ENCODE data around the gene RAB37.

DNA sequence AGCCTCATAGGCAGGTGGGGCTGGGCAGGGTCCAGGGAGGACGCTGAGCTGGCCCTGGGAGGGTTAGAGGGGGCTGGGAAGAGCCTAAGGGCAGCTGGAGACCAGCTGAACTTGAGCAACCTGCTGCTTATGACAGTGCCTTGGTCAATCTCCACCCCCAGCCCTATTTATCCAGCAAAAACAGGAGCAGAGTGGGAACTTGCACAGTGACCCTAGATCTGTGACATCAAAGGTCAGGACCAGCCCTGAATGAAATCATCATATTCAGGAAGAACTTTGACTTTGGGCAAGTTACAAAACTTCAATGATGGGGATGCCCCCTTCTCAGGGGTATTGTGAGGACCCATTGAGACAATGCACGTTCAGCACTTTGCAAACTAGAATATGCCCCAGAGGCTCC lies 33.7 kb upstream of the RAB37 start:
- TF ChIP-seq, protein P1, sequence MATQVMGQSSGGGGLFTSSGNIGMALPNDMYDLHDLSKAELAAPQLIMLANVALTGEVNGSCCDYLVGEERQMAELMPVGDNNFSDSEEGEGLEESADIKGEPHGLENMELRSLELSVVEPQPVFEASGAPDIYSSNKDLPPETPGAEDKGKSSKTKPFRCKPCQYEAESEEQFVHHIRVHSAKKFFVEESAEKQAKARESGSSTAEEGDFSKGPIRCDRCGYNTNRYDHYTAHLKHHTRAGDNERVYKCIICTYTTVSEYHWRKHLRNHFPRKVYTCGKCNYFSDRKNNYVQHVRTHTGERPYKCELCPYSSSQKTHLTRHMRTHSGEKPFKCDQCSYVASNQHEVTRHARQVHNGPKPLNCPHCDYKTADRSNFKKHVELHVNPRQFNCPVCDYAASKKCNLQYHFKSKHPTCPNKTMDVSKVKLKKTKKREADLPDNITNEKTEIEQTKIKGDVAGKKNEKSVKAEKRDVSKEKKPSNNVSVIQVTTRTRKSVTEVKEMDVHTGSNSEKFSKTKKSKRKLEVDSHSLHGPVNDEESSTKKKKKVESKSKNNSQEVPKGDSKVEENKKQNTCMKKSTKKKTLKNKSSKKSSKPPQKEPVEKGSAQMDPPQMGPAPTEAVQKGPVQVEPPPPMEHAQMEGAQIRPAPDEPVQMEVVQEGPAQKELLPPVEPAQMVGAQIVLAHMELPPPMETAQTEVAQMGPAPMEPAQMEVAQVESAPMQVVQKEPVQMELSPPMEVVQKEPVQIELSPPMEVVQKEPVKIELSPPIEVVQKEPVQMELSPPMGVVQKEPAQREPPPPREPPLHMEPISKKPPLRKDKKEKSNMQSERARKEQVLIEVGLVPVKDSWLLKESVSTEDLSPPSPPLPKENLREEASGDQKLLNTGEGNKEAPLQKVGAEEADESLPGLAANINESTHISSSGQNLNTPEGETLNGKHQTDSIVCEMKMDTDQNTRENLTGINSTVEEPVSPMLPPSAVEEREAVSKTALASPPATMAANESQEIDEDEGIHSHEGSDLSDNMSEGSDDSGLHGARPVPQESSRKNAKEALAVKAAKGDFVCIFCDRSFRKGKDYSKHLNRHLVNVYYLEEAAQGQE (IDR thresholded peaks at IDR 0.05; ENCODE audit: insufficient read depth in 1 of 2, low read depth in 2 of 2, low read length in 1 of 2) = no peak
- TF ChIP-seq, protein P2, sequence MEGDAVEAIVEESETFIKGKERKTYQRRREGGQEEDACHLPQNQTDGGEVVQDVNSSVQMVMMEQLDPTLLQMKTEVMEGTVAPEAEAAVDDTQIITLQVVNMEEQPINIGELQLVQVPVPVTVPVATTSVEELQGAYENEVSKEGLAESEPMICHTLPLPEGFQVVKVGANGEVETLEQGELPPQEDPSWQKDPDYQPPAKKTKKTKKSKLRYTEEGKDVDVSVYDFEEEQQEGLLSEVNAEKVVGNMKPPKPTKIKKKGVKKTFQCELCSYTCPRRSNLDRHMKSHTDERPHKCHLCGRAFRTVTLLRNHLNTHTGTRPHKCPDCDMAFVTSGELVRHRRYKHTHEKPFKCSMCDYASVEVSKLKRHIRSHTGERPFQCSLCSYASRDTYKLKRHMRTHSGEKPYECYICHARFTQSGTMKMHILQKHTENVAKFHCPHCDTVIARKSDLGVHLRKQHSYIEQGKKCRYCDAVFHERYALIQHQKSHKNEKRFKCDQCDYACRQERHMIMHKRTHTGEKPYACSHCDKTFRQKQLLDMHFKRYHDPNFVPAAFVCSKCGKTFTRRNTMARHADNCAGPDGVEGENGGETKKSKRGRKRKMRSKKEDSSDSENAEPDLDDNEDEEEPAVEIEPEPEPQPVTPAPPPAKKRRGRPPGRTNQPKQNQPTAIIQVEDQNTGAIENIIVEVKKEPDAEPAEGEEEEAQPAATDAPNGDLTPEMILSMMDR (IDR thresholded peaks at IDR 0.05) = no peak
- TF ChIP-seq POLR2AphosphoS5 (IDR thresholded peaks at IDR 0.05; ENCODE audit: low read depth, low read length) = no peak
- no peak for TF ChIP-seq SIN3A (IDR thresholded peaks at IDR 0.05; ENCODE audit: borderline replicate concordance, insufficient read depth, low read depth, low read length)
